Activated CD8-positive, alpha-beta T cell treated with anti-CD3 and anti-CD28 coated beads, Interleukin-2, amount 10 ng/mL, durations not matched to agents 7 days and 5 days (primary cell): ENCODE measurements around the gene OXSR1. TPM values are rescaled to one million over a fixed set of nuclear protein-coding genes. Genes with fewer than 3 reads are reported as not detected.
A peak's percentile ranks its signal among the peaks of the same experiment; 100 is the strongest.

Experiments
- ATAC-seq: fragments of 150-1000 bp; cut with Tn5 transposase; one replicate; pipeline ENCODE4 v1.10.0; 2021; ENCODE audit warnings: moderate library complexity
- CTCF ChIA-PET: fragments of 350-600 bp; sonication (Branson Sonifier 250); formaldehyde crosslinking; loops from one replicate; lab custom pipeline; 2021; ENCODE audit warnings: antibody characterized with exemption; lab: Charles Lee
- POLR2A ChIA-PET: fragments of 350-600 bp; sonication (Branson Sonifier 250); formaldehyde crosslinking; loops from one replicate; lab custom pipeline; 2021; ENCODE audit warnings: antibody characterized with exemption; lab: Charles Lee
- DNase-seq: peaks from one replicate; pipeline ENCODE4 v3.0.0-alpha.2; 2020
- H3K27ac Mint-ChIP-seq: one replicate; pipeline ENCODE4 v1.8.0; 2021; ENCODE audit warnings: mild to moderate bottlenecking, mixed read lengths
- H3K27me3 Mint-ChIP-seq: one replicate; pipeline ENCODE4 v1.8.0; 2021; ENCODE audit warnings: low read depth, mixed read lengths
- H3K36me3 Mint-ChIP-seq: one replicate; pipeline ENCODE4 v1.8.0; 2021; ENCODE audit warnings: low read depth, mixed read lengths
- H3K4me1 Mint-ChIP-seq: one replicate; pipeline ENCODE4 v1.8.0; 2021; ENCODE audit warnings: low read depth, mixed read lengths
- H3K4me3 Mint-ChIP-seq: one replicate; pipeline ENCODE4 v1.8.0; 2021; ENCODE audit warnings: mild to moderate bottlenecking, mixed read lengths
- H3K9me3 Mint-ChIP-seq: one replicate; pipeline ENCODE4 v1.8.0; 2022; ENCODE audit warnings: mixed read lengths; ENCODE audit not compliant: insufficient read depth
- total RNA-seq, 2 experiments: library from RNA; stranded (reverse); gene quantifications; one replicate each; pipeline ENCODE4 v1.2.3, GENCODE V29; 2021

Gene OXSR1
- total RNA-seq, 2 experiments from 2014 or later: 56.9 to 60.3 TPM

DNA sequence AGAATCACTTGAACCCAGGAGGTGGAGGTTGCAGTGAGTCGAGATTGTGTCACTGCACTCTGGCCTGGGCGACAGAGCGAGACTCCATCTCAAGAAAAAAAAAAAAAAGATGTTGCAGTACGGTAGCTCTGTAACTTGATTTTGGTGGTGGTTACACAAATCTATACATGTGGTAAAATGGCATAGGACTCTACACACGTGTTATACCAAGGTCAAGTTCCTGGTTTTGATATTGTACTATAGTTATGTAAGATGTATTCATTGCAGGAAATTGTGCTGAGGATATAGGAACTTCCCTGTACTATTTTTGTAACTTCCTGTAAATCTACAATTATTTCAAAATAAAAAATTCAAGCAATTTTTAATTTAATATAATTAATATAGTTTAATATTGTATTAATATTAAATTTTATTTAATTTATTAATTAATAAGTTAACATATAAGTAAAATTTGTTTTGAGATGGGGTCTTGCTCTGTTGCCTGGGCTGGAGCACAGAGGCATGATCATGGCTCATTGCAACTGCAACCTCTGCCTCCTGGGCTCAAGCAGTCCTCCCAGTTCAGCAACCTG lies 16.9 kb upstream of the OXSR1 start:
- Mint-ChIP-seq H3K27ac (no peak overlapping the region), H3K9me3 (peaks cover 19% of the 10 kb centered on the region), H3K4me1 (peaks cover 28% of the 10 kb centered on the region), H3K36me3 (peaks cover 14% of the 10 kb centered on the region), H3K27me3 (no peaks in the 10 kb centered on the region), H3K4me3 (no peak overlapping the region)
- POLR2A ChIA-PET: interaction anchor here (1.9 to 6.8 kb wide), 2 partner anchors 16 to 17 kb away, joined by 10 to 57 read pairs; partner anchors contain the start of gene OXSR1
- DNase-seq (peak; percentile 11), ATAC-seq (no peak)
- CTCF ChIA-PET: interaction anchor here (0.6 to 2.0 kb wide), 3 partner anchors 15 to 150 kb away, joined by 4 to 7 read pairs (median 5); partner anchors contain the start of gene OXSR1

- Mint-ChIP-seq H3K4me1 (peaks cover 39% of the 10 kb centered on the region), H3K9me3 (peaks cover 19% of the 10 kb centered on the region), H3K27me3 (no peaks in the 10 kb centered on the region), H3K36me3 (peaks cover 14% of the 10 kb centered on the region), H3K4me3 (no peak overlapping the region), H3K27ac (no peak overlapping the region)
- no peak for ATAC-seq
- DNase-seq: no peak
- CTCF ChIA-PET: interaction anchor here (2.0 kb wide), 1 partner anchor 14 kb away, joined by 7 read pairs; no protein-coding TSS in a partner anchor
- POLR2A ChIA-PET: interaction anchor here (6.8 kb wide), 1 partner anchor 15 kb away, joined by 57 read pairs; the partner anchor contains the start of gene OXSR1
Observed at GRCh38 chr3:38149708-38150107, 15.6 kb upstream of the OXSR1 start.

DNA sequence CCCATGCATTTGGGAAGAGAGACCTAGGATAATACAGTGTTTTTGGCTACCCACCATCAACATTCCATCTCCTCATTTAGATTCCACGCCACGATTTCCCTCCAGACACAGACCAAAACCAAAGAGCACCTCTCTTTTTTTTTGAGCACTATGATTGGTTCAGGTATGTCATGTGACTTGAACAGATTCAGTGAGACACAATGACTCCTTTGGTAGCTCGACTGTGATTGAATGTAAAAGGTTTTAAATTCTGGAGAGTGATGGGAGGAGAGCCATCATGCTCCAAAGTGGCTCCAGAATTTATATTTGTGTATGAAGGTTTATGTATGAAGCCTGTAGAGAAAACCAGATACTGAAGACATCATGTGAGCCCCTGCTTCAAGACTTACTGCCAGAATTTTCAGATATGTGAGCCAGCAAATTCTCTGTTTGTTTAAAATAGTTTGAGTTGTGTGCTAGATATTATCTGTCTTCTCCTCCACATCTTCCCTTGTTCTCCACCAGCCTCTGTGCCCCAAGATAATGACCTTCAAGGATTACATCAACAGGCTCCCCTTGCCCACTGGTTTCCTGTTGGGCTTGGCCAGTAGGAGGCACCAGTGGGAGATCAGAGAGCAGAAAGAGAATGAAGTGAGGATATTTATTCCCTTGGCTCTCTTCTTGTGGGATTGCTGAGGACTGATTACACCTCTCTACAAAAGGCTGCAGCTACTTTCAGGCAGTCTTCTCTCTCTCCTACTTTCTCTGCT lies 14.4 kb upstream of the OXSR1 start:
- H3K27me3 Mint-ChIP-seq: no peaks in the 10 kb centered on the region
- H3K27ac Mint-ChIP-seq: peak overlapping the region; percentile 83
- peaks cover 14% of the 10 kb centered on the region for H3K36me3 Mint-ChIP-seq
- no peak for ATAC-seq
- POLR2A ChIA-PET: interaction anchor here (2.2 to 6.8 kb wide), 2 partner anchors 13 to 14 kb away, joined by 11 to 57 read pairs; partner anchors contain the start of genes ACAA1 and OXSR1
- H3K9me3 Mint-ChIP-seq: peaks cover 19% of the 10 kb centered on the region
- no peak for DNase-seq
- CTCF ChIA-PET: interaction anchor here (4.8 kb wide), 1 partner anchor 13 kb away, joined by 50 read pairs; the partner anchor contains the start of gene OXSR1
- H3K4me3 Mint-ChIP-seq: no peak overlapping the region
- peaks cover 46% of the 10 kb centered on the region for H3K4me1 Mint-ChIP-seq

DNA sequence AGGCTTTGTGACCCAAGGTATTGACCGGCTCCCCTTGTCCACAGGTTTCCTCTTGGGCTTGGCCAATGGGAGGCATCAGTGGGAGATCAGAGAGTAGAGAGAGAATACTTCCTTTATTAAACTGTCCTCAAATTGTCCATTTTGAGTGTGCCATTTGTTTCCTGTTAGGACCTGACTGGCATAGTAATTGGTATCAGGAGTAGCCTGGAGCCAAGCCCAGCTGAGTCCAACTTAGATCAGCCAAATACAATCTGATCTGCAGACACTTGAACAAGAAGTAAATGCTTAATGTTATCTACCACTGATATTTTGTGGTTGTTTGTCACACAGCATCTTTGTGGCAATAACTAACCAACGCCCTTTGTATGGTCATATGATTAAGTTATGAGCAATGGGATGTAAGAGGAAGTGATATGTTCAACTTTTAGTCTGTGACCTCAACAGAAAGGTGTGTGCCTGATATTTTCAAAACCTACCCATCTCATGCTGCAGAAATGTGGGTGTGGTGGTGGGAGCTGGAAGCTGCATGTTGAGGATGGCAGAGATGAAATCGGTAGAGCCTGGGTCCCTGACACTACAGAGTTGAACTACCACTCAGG lies 13.6 kb upstream of the OXSR1 start:
- no peaks in the 10 kb centered on the region for H3K27me3 Mint-ChIP-seq
- CTCF ChIA-PET: interaction anchor here (4.8 kb wide), 1 partner anchor 12 kb away, joined by 50 read pairs; the partner anchor contains the start of gene OXSR1
- POLR2A ChIA-PET: interaction anchor here (1.3 to 6.8 kb wide), 3 partner anchors 12 to 14 kb away, joined by 9 to 57 read pairs (median 11); partner anchors contain the start of genes ACAA1 and OXSR1
- H3K4me3 Mint-ChIP-seq: no peak overlapping the region
- DNase-seq: no peak
- H3K27ac Mint-ChIP-seq: peak overlapping the region; percentile 83
- peaks cover 12% of the 10 kb centered on the region for H3K9me3 Mint-ChIP-seq
- H3K36me3 Mint-ChIP-seq: peaks cover 9% of the 10 kb centered on the region
- peak; percentile 67 for ATAC-seq
- peaks cover 46% of the 10 kb centered on the region for H3K4me1 Mint-ChIP-seq

- H3K9me3 Mint-ChIP-seq: peaks cover 4% of the 10 kb centered on the region
- H3K4me3 Mint-ChIP-seq: no peak overlapping the region
- ATAC-seq (no peak), DNase-seq (no peak)
- H3K4me1 Mint-ChIP-seq: peaks cover 46% of the 10 kb centered on the region
- ChIA-PET POLR2A (interaction anchor here (1.3 to 6.8 kb wide), 3 partner anchors 12 to 15 kb away, joined by 9 to 57 read pairs (median 11); partner anchors contain the start of genes ACAA1 and OXSR1), CTCF (interaction anchor here (4.8 kb wide), 1 partner anchor 11 kb away, joined by 50 read pairs; the partner anchor contains the start of gene OXSR1)
- H3K27me3 Mint-ChIP-seq: no peaks in the 10 kb centered on the region
- peaks cover under 1% of the 10 kb centered on the region for H3K36me3 Mint-ChIP-seq
- H3K27ac Mint-ChIP-seq: no peak overlapping the region
Observed at GRCh38 chr3:38152609-38153008, 12.7 kb upstream of the OXSR1 start.

- CTCF ChIA-PET: interaction anchor here (4.8 kb wide), 1 partner anchor 11 kb away, joined by 50 read pairs; the partner anchor contains the start of gene OXSR1
- H3K4me1 Mint-ChIP-seq: peaks cover 43% of the 10 kb centered on the region
- ATAC-seq (no peak), DNase-seq (no peak)
- no peak overlapping the region for H3K27ac Mint-ChIP-seq
- POLR2A ChIA-PET: interaction anchor here (1.3 to 6.8 kb wide), 3 partner anchors 11 to 16 kb away, joined by 8 to 57 read pairs (median 9); partner anchors contain the start of genes ACAA1 and OXSR1
- H3K36me3 Mint-ChIP-seq: no peaks in the 10 kb centered on the region
- H3K9me3 Mint-ChIP-seq: no peaks in the 10 kb centered on the region
- no peaks in the 10 kb centered on the region for H3K27me3 Mint-ChIP-seq
- no peak overlapping the region for H3K4me3 Mint-ChIP-seq
Observed at GRCh38 chr3:38153221-38153620, 12.1 kb upstream of the OXSR1 start.

DNA sequence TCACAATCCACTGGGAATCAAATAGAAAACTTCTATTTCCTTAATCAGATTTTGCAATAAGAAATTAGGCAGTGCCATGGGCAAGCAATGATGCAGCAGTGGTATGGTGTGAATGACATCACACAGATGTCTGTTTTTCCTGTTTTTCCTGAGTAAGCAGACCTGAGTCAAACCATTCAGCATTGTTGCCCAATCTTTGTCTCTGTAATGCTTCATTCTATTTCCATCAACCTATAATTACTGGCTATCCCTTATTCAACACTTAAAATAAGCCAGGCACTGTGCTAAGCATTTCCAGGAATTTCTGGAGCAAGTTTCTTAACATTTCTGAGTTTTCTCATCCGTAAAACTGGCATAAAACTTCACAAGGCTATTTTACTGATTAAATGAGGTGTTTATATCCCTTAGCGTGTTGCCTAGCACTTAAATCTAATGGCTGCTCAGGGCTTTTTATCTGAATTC lies 11.3 kb upstream of the OXSR1 start:
- Mint-ChIP-seq H3K27me3 (no peaks in the 10 kb centered on the region), H3K9me3 (no peaks in the 10 kb centered on the region), H3K4me1 (peaks cover 42% of the 10 kb centered on the region), H3K27ac (no peak overlapping the region), H3K36me3 (no peaks in the 10 kb centered on the region), H3K4me3 (no peak overlapping the region)
- DNase-seq (no peak), ATAC-seq (no peak)
- POLR2A ChIA-PET: interaction anchor here (1.7 to 6.8 kb wide), 3 partner anchors 10 to 17 kb away, joined by 5 to 57 read pairs (median 8); partner anchors contain the start of genes ACAA1 and OXSR1
- CTCF ChIA-PET: interaction anchor here (0.9 to 4.8 kb wide), 3 partner anchors 10 to 57 kb away, joined by 3 to 50 read pairs (median 4); partner anchors contain the start of gene OXSR1

DNA sequence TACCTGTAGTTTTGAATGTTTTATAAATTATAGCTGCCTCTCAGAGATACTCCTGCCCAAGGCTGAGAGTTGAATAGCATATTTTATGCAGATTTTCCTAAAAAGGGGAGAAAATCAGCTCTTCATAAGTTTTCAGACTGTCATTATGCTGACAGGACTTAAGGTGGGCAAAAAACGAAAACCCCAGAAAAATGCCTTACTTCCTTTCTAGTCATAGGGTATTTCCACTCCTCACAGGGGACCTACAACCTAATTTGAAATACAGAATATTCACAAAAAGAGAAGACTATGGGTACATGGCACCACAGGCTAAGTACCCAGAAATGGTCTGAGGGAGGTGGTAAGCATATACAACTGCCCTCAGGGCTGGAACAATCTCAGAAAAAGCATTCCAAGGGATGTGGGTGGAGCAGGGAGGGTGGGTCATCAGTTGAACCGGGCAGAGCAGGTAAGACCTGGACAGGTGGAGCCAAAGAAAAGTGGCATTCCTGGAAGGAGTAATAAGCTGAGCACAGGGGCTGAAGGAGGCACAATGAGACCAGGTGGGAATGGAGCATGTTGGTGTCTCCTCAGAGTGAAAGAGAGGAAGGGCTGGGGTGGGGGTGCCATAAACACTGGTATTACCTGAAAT lies 10.6 kb upstream of the OXSR1 start:
- Mint-ChIP-seq H3K36me3 (no peaks in the 10 kb centered on the region), H3K27me3 (no peaks in the 10 kb centered on the region), H3K4me1 (peaks cover 42% of the 10 kb centered on the region), H3K4me3 (no peak overlapping the region), H3K27ac (no peak overlapping the region), H3K9me3 (no peaks in the 10 kb centered on the region)
- ChIA-PET POLR2A (interaction anchor here (1.7 to 6.8 kb wide), 3 partner anchors 10 to 17 kb away, joined by 5 to 57 read pairs (median 8); partner anchors contain the start of genes ACAA1 and OXSR1), CTCF (interaction anchor here (0.9 to 4.8 kb wide), 3 partner anchors 9 to 56 kb away, joined by 3 to 50 read pairs (median 4); partner anchors contain the start of gene OXSR1)
- ATAC-seq (no peak), DNase-seq (no peak)

- Mint-ChIP-seq H3K27me3 (peaks cover 2% of the 10 kb centered on the region), H3K4me3 (no peak overlapping the region), H3K9me3 (no peaks in the 10 kb centered on the region), H3K27ac (no peak overlapping the region), H3K36me3 (no peaks in the 10 kb centered on the region), H3K4me1 (peaks cover 39% of the 10 kb centered on the region)
- ATAC-seq (no peak), DNase-seq (no peak)
- CTCF ChIA-PET: no interaction called here
- POLR2A ChIA-PET: interaction anchor here (1.7 kb wide), 1 partner anchor 14 kb away, joined by 5 read pairs; no protein-coding TSS in a partner anchor
Observed at GRCh38 chr3:38155825-38156224, 9.5 kb upstream of the OXSR1 start.

DNA sequence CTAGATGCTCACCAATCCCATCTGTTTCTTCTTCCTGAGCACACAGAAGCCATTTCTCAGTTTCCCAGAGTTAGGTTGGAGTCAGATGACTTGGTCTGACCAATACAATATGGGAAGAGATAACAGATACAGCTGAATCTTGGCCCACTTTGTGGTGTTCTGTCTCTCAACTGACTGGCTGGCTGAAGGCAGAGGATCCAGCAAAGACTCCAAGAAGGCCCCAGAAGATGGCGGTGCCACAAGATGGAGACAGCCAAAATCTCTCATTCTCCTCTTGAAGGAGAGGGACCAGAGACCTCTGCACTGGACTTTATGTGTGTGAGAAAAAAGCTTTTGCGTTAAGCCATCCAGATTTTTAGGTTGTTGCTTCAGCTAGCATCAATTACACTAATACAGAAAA lies 8.2 kb upstream of the OXSR1 start:
- Mint-ChIP-seq H3K4me3 (no peak overlapping the region), H3K36me3 (no peaks in the 10 kb centered on the region), H3K27me3 (peaks cover 2% of the 10 kb centered on the region), H3K9me3 (no peaks in the 10 kb centered on the region), H3K27ac (no peak overlapping the region), H3K4me1 (peaks cover 26% of the 10 kb centered on the region)
- DNase-seq: no peak
- CTCF ChIA-PET: interaction anchor here (1.5 kb wide), 1 partner anchor 18 kb away, joined by 3 read pairs; the partner anchor contains the start of gene MYD88
- POLR2A ChIA-PET: interaction anchor here (0.7 to 0.9 kb wide), 2 partner anchors 9 to 20 kb away, joined by 3 to 4 read pairs; partner anchors contain the start of gene ACAA1
- no peak for ATAC-seq
